Keratinocyte (primary cell): ENCODE data around the gene SDK1. TPM values are rescaled to one million over a fixed set of nuclear protein-coding genes. Genes with fewer than 3 reads are reported as not detected.

ENCODE experiments used
- DNase-seq: peaks from one replicate; pipeline ENCODE4 v3.0.0-alpha.2; 2011; ENCODE audit warnings: low read depth, missing footprints, low spot score
- FAIRE-seq: peaks from 2 replicates; lab custom pipeline; 2011; peaks lifted over from hg19 to GRCh38; lab: Jason Lieb, UNC
- H2AFZ ChIP-seq: 2 replicates; pipeline ENCODE4 v1.6.0; 2012; ENCODE audit warnings: low read length, control low read depth, inconsistent platforms; ENCODE audit not compliant: control insufficient read depth
- H3K27ac ChIP-seq: 2 replicates; pipeline ENCODE4 v1.5.1; 2011; ENCODE audit warnings: low read length; ENCODE audit not compliant: control insufficient read depth, insufficient read depth
- H3K27me3 ChIP-seq: 3 replicates; pipeline ENCODE4 v1.6.0; 2011; ENCODE audit warnings: low read length; ENCODE audit not compliant: control insufficient read depth, insufficient read depth; ENCODE audit errors: extremely low read depth
- H3K36me3 ChIP-seq, 2 experiments: 2 replicates in 1 of 2; 3 replicates in 1 of 2; pipeline ENCODE4 v1.5.1; 2011; ENCODE audit warnings: low read length in 2 of 2, mild to moderate bottlenecking in 1 of 2; ENCODE audit not compliant: control insufficient read depth in 2 of 2, insufficient read depth in 2 of 2; ENCODE audit errors: extremely low read depth in 1 of 2
- H3K4me1 ChIP-seq: 3 replicates; pipeline ENCODE4 v1.5.1; 2011; ENCODE audit warnings: low read length; ENCODE audit not compliant: control insufficient read depth, insufficient read depth; ENCODE audit errors: extremely low read depth
- H3K4me2 ChIP-seq: 3 replicates; pipeline ENCODE4 v1.6.0; 2011; ENCODE audit warnings: low read depth, low read length; ENCODE audit not compliant: control insufficient read depth, insufficient read depth; ENCODE audit errors: extremely low read depth
- H3K4me3 ChIP-seq, 3 experiments: fragments of 200-600 bp in 1 of 3; sonication (generic) in 1 of 3; 2 replicates in 2 of 3; 3 replicates in 1 of 3; pipeline ENCODE4 v1.5.1; 2011 to 2016; ENCODE audit warnings: low read length in 3 of 3, mild to moderate bottlenecking in 3 of 3, control low read depth in 2 of 3, inconsistent platforms in 1 of 3, low read depth in 1 of 3, mixed read lengths in 1 of 3, mixed run types in 1 of 3, moderate library complexity in 1 of 3; ENCODE audit not compliant: control insufficient read depth in 2 of 3, insufficient read depth in 2 of 3; ENCODE audit errors: extremely low read depth in 1 of 3
- H3K79me2 ChIP-seq: 2 replicates; pipeline ENCODE4 v1.6.0; 2012; ENCODE audit warnings: low read length; ENCODE audit not compliant: control insufficient read depth, insufficient read depth
- H3K9ac ChIP-seq: 3 replicates; pipeline ENCODE4 v1.6.0; 2011; ENCODE audit warnings: low read length; ENCODE audit not compliant: control insufficient read depth, insufficient read depth; ENCODE audit errors: extremely low read depth
- H3K9me1 ChIP-seq: 3 replicates; pipeline ENCODE4 v1.6.0; 2011; ENCODE audit warnings: low read length; ENCODE audit not compliant: control insufficient read depth, insufficient read depth; ENCODE audit errors: extremely low read depth
- H3K9me3 ChIP-seq: 2 replicates; pipeline ENCODE4 v1.5.1; 2012; ENCODE audit warnings: low read depth, low read length; ENCODE audit not compliant: control insufficient read depth
- H4K20me1 ChIP-seq: 3 replicates; pipeline ENCODE4 v1.6.0; 2011; ENCODE audit warnings: low read length; ENCODE audit not compliant: control insufficient read depth, insufficient read depth; ENCODE audit errors: extremely low read depth
- EZH2 ChIP-seq: IDR thresholded peaks from one replicate; pipeline ENCODE4 v1.6.1; 2012; ENCODE audit warnings: inconsistent platforms, mild to moderate bottlenecking, low read length, moderate library complexity
- dilution Hi-C: fragments of 300-500 bp; cut with MboI; formaldehyde crosslinking; loops from one replicate; pipeline ENCODE4 v1.7.0; 2020; ENCODE audit warnings: low sequenced_read_pairs; ENCODE audit not compliant: extremely low pct_ligation_motif_present
- polyA plus RNA-seq, 5 experiments: library from polyadenylated mRNA; depleted of rRNA in 3 of 5; stranded (reverse) in 3 of 5; stranded (forward) in 1 of 5; unstranded in 1 of 5; fragments of >200 nt; gene quantifications; 1 replicate in 1 of 5; 2 replicates in 3 of 5; 3 replicates in 1 of 5; pipeline versions ENCODE4 v1.2.1 to v1.2.3, GENCODE V29; 2011 to 2012; ENCODE audit warnings: missing spikeins in 2 of 5, low read depth in 1 of 5, low replicate concordance in 1 of 5
- TF ChIP-seq, protein P1 (sequence below), 3 experiments: IDR thresholded peaks in 1 of 3; conservative IDR thresholded peaks in 1 of 3; optimal IDR thresholded peaks in 1 of 3; 2 replicates in 2 of 3; 3 replicates in 1 of 3; pipeline versions ENCODE3 to v1.5.1; 2011; ENCODE audit warnings: low read length in 3 of 3, mild to moderate bottlenecking in 3 of 3, moderate library complexity in 2 of 3, control low read depth in 1 of 3, inconsistent platforms in 1 of 3; ENCODE audit not compliant: insufficient read depth in 2 of 3; ENCODE audit errors: extremely low read depth in 1 of 3

SDK1 gene
- polyA plus RNA-seq, 1 donor (not counting 4 experiments of a cell fraction or from before 2014, with no cell fraction given) = 0.66 TPM

GRCh38 chr7:3917436-3917835 is 616.4 kb downstream of the SDK1 start:
- DNase-seq = no peak
- H3K4me2 ChIP-seq = no peak overlapping the region

DNA sequence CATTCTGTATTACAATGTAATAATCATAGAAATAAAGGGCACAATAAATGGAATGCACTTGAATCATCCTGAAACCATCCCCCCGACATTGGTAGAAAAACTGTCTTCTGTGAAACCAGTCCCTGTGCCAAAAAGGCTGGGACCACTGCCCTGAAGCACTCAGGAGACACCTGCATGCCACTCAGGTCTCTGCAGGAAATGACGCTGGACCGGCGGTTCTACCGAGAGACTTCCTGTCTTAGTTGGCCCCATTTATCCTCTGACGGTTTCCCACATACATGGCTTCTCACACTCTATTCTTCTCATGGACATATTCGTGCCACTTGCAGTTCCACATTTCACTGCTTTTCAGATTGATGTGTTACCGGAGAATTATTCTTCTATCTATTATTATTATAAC is 617.5 kb downstream of the SDK1 start:
- H3K9me3 ChIP-seq = no peaks in the 10 kb centered on the region
- H3K4me1 ChIP-seq = peaks cover 19% of the 10 kb centered on the region
- H3K4me2 ChIP-seq = no peak overlapping the region
- dilution Hi-C loops = no loop called here
- DNase-seq (no peak), FAIRE-seq (no peak)
- H3K27me3 ChIP-seq = no peaks in the 10 kb centered on the region
- H3K36me3 ChIP-seq = no peaks in the 10 kb centered on the region
- no peaks in the 10 kb centered on the region for H4K20me1 ChIP-seq
- H2AFZ ChIP-seq = no peak overlapping the region
- no peak overlapping the region for H3K27ac ChIP-seq
- no peaks in the 10 kb centered on the region for H3K9me1 ChIP-seq
- no peak overlapping the region for H3K4me3 ChIP-seq
- no peaks in the 10 kb centered on the region for H3K79me2 ChIP-seq
- no peak overlapping the region for H3K9ac ChIP-seq
- no peak for TF ChIP-seq EZH2
- TF ChIP-seq, protein P1, sequence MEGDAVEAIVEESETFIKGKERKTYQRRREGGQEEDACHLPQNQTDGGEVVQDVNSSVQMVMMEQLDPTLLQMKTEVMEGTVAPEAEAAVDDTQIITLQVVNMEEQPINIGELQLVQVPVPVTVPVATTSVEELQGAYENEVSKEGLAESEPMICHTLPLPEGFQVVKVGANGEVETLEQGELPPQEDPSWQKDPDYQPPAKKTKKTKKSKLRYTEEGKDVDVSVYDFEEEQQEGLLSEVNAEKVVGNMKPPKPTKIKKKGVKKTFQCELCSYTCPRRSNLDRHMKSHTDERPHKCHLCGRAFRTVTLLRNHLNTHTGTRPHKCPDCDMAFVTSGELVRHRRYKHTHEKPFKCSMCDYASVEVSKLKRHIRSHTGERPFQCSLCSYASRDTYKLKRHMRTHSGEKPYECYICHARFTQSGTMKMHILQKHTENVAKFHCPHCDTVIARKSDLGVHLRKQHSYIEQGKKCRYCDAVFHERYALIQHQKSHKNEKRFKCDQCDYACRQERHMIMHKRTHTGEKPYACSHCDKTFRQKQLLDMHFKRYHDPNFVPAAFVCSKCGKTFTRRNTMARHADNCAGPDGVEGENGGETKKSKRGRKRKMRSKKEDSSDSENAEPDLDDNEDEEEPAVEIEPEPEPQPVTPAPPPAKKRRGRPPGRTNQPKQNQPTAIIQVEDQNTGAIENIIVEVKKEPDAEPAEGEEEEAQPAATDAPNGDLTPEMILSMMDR (optimal IDR thresholded peaks at IDR 0.05 in 1 of 3, IDR thresholded peaks at IDR 0.05 in 1 of 3, conservative IDR thresholded peaks at IDR 0.05 in 1 of 3; ENCODE audit: extremely low read depth in 1 of 3, insufficient read depth in 2 of 3, low read length in 3 of 3) = no peak

More at GRCh38 chr7:3917436-3917835, 616.4 kb downstream of the SDK1 start:
- TF ChIP-seq, protein P1 (optimal IDR thresholded peaks at IDR 0.05 in 1 of 3, IDR thresholded peaks at IDR 0.05 in 1 of 3, conservative IDR thresholded peaks at IDR 0.05 in 1 of 3; ENCODE audit: extremely low read depth in 1 of 3, insufficient read depth in 2 of 3, low read length in 3 of 3) = no peak
- no peak for TF ChIP-seq EZH2
- H3K9ac ChIP-seq = no peak overlapping the region
- peaks cover 17% of the 10 kb centered on the region for H3K4me1 ChIP-seq
- dilution Hi-C loops = no loop called here
- no peaks in the 10 kb centered on the region for H4K20me1 ChIP-seq
- no peaks in the 10 kb centered on the region for H3K9me1 ChIP-seq
- H3K36me3 ChIP-seq = no peaks in the 10 kb centered on the region
- no peak overlapping the region for H3K27ac ChIP-seq
- no peaks in the 10 kb centered on the region for H3K79me2 ChIP-seq
- H3K4me3 ChIP-seq = no peak overlapping the region
- no peak for FAIRE-seq
- no peak overlapping the region for H2AFZ ChIP-seq
- H3K9me3 ChIP-seq = no peaks in the 10 kb centered on the region
- H3K27me3 ChIP-seq = no peaks in the 10 kb centered on the region
